ENCODE results near the gene CFAP92.
A peak's percentile ranks its signal among the peaks of the same experiment; 100 is the strongest.

CFAP92 gene

DNA sequence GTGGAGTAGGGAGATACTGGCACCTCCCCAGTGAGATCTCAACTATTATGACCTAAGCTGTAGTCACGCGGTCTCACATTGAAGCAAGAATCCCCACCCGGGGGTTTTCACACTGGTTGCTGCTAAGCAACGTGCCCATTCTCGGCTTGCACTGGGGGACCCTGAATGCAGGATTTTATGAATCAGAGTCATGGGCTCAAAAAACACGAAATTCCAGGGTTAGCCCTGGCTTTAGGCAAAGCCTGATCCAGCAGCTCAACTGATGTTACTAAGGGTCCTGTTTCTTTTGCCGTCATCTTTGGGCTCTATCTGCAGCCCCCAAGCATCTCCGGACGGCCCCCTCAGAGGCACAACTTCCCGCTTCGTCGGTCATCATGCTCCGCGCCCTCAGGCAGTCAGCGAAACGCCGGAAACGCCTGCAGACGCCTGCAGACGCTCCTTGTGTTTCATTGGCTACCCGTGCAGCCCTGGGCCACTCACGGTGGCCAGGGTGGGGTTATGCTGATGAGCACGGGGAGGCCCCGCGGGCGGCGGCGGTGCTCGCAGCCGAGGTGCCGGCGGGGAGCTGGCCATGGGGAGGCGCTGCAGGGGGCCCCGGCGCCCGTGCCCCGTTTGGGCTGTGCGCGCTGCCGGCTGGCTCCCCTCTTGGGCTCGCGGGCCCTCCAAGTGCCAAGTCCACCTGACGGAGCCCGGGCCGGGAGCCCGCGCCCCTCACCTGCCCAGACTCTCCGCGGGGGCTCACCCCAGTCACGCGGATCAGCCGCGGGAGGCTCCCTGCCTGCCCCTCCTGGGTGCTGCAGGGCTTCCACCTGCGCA is 33.1 kb upstream of the CFAP92 start (continued):
- TF ChIP-seq, protein P1, sequence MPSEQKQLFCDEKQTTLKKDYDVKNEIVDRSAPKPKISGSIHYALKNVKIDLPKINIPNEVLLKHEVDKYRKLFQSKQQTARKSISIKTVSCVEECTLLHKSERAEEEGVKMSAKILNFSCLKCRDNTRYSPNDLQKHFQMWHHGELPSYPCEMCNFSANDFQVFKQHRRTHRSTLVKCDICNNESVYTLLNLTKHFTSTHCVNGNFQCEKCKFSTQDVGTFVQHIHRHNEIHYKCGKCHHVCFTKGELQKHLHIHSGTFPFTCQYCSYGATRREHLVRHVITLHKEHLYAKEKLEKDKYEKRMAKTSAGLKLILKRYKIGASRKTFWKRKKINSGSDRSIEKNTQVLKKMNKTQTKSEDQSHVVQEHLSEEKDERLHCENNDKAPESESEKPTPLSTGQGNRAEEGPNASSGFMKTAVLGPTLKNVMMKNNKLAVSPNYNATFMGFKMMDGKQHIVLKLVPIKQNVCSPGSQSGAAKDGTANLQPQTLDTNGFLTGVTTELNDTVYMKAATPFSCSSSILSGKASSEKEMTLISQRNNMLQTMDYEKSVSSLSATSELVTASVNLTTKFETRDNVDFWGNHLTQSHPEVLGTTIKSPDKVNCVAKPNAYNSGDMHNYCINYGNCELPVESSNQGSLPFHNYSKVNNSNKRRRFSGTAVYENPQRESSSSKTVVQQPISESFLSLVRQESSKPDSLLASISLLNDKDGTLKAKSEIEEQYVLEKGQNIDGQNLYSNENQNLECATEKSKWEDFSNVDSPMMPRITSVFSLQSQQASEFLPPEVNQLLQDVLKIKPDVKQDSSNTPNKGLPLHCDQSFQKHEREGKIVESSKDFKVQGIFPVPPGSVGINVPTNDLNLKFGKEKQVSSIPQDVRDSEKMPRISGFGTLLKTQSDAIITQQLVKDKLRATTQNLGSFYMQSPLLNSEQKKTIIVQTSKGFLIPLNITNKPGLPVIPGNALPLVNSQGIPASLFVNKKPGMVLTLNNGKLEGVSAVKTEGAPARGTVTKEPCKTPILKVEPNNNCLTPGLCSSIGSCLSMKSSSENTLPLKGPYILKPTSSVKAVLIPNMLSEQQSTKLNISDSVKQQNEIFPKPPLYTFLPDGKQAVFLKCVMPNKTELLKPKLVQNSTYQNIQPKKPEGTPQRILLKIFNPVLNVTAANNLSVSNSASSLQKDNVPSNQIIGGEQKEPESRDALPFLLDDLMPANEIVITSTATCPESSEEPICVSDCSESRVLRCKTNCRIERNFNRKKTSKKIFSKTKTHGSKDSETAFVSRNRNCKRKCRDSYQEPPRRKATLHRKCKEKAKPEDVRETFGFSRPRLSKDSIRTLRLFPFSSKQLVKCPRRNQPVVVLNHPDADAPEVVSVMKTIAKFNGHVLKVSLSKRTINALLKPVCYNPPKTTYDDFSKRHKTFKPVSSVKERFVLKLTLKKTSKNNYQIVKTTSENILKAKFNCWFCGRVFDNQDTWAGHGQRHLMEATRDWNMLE (tag by site-specific recombination; conservative IDR thresholded peaks at IDR 0.05; ENCODE audit: low read depth): no peak
- TF ChIP-seq HOXD13 (CRISPR knock-in tag; IDR thresholded peaks at IDR 0.05; ENCODE audit: borderline replicate concordance): no peak
- TF ChIP-seq ZNF266 (tag by site-specific recombination; IDR thresholded peaks at IDR 0.05; ENCODE audit: low read depth): no peak
- peak; percentile 75 for TF ChIP-seq ZNF335 (tag by site-specific recombination; conservative IDR thresholded peaks at IDR 0.05)
- no peak for TF ChIP-seq ZNF416 (tag by site-specific recombination; IDR thresholded peaks at IDR 0.05)
- TF ChIP-seq, protein P2, sequence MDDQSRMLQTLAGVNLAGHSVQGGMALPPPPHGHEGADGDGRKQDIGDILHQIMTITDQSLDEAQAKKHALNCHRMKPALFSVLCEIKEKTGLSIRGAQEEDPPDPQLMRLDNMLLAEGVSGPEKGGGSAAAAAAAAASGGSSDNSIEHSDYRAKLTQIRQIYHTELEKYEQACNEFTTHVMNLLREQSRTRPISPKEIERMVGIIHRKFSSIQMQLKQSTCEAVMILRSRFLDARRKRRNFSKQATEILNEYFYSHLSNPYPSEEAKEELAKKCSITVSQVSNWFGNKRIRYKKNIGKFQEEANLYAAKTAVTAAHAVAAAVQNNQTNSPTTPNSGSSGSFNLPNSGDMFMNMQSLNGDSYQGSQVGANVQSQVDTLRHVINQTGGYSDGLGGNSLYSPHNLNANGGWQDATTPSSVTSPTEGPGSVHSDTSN (CRISPR knock-in tag; IDR thresholded peaks at IDR 0.05): no peak
- TF ChIP-seq ZNF391 (tag by site-specific recombination; IDR thresholded peaks at IDR 0.05; ENCODE audit: borderline replicate concordance, low read depth): no peak
- TF ChIP-seq ZNF302 (tag by site-specific recombination; IDR thresholded peaks at IDR 0.05; ENCODE audit: low read depth): no peak
- no peak for TF ChIP-seq ZNF274 (IDR thresholded peaks at IDR 0.05; ENCODE audit: low read length)
- TF ChIP-seq ZNF274 (tag by site-specific recombination; IDR thresholded peaks at IDR 0.05; ENCODE audit: borderline replicate concordance): no peak
- TF ChIP-seq ZNF169 (tag by site-specific recombination; IDR thresholded peaks at IDR 0.05): no peak
- TF ChIP-seq ZNF157 (tag by site-specific recombination; IDR thresholded peaks at IDR 0.05): no peak
- TF ChIP-seq ZNF548 (tag by site-specific recombination; IDR thresholded peaks at IDR 0.05): no peak
- TF ChIP-seq KLF9 (tag by site-specific recombination; IDR thresholded peaks at IDR 0.05; ENCODE audit: low read depth): no peak
- no peak for TF ChIP-seq IKZF3 (tag by site-specific recombination; IDR thresholded peaks at IDR 0.05)
- TF ChIP-seq ZNF23 (tag by site-specific recombination; IDR thresholded peaks at IDR 0.05; ENCODE audit: borderline replicate concordance): no peak
- TF ChIP-seq ZNF555 (tag by site-specific recombination; conservative IDR thresholded peaks at IDR 0.05): no peak
- peak; percentile 63 for TF ChIP-seq ZNF341 (tag by site-specific recombination; IDR thresholded peaks at IDR 0.05; ENCODE audit: low read depth)
- TF ChIP-seq KLF10 (tag by site-specific recombination; IDR thresholded peaks at IDR 0.05): no peak; the same call in 1 of the 2 replicates
- TF ChIP-seq, protein P3, sequence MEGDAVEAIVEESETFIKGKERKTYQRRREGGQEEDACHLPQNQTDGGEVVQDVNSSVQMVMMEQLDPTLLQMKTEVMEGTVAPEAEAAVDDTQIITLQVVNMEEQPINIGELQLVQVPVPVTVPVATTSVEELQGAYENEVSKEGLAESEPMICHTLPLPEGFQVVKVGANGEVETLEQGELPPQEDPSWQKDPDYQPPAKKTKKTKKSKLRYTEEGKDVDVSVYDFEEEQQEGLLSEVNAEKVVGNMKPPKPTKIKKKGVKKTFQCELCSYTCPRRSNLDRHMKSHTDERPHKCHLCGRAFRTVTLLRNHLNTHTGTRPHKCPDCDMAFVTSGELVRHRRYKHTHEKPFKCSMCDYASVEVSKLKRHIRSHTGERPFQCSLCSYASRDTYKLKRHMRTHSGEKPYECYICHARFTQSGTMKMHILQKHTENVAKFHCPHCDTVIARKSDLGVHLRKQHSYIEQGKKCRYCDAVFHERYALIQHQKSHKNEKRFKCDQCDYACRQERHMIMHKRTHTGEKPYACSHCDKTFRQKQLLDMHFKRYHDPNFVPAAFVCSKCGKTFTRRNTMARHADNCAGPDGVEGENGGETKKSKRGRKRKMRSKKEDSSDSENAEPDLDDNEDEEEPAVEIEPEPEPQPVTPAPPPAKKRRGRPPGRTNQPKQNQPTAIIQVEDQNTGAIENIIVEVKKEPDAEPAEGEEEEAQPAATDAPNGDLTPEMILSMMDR (tag by site-specific recombination; IDR thresholded peaks at IDR 0.05): 0 out of 2 replicates have a peak, but pooled peaks have one; percentile 31
- 0 out of 2 replicates have a peak, but pooled peaks have one; percentile 31 for TF ChIP-seq ZNF660 (tag by site-specific recombination; IDR thresholded peaks at IDR 0.05)
- 0 out of 2 replicates have a peak, but pooled peaks have one; percentile 17 for TF ChIP-seq WT1 (tag by site-specific recombination; IDR thresholded peaks at IDR 0.05)
- no peak for TF ChIP-seq SCRT1 (tag by site-specific recombination; IDR thresholded peaks at IDR 0.05; ENCODE audit: borderline replicate concordance)
- TF ChIP-seq ZNF114 (tag by site-specific recombination; IDR thresholded peaks at IDR 0.05): no peak
- 0 out of 2 replicates have a peak, but pooled peaks have one; percentile 32 for TF ChIP-seq ZXDB (tag by site-specific recombination; IDR thresholded peaks at IDR 0.05)
- TF ChIP-seq MZF1 (tag by site-specific recombination; IDR thresholded peaks at IDR 0.05; ENCODE audit: borderline replicate concordance): no peak
- peak; percentile 99 for TF ChIP-seq GLIS1 (tag by site-specific recombination; IDR thresholded peaks at IDR 0.05)
- TF ChIP-seq, protein P4, sequence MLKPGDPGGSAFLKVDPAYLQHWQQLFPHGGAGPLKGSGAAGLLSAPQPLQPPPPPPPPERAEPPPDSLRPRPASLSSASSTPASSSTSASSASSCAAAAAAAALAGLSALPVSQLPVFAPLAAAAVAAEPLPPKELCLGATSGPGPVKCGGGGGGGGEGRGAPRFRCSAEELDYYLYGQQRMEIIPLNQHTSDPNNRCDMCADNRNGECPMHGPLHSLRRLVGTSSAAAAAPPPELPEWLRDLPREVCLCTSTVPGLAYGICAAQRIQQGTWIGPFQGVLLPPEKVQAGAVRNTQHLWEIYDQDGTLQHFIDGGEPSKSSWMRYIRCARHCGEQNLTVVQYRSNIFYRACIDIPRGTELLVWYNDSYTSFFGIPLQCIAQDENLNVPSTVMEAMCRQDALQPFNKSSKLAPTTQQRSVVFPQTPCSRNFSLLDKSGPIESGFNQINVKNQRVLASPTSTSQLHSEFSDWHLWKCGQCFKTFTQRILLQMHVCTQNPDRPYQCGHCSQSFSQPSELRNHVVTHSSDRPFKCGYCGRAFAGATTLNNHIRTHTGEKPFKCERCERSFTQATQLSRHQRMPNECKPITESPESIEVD (tag by site-specific recombination; IDR thresholded peaks at IDR 0.05): no peak
- 0 out of 2 replicates have a peak, but pooled peaks have one; percentile 29 for TF ChIP-seq ZBTB48 (tag by site-specific recombination; IDR thresholded peaks at IDR 0.05)
- no peak for TF ChIP-seq YY2 (tag by site-specific recombination; IDR thresholded peaks at IDR 0.05)
- no peak for TF ChIP-seq ZNF404 (tag by site-specific recombination; IDR thresholded peaks at IDR 0.05)
- TF ChIP-seq ZNF843 (tag by site-specific recombination; IDR thresholded peaks at IDR 0.05): no peak
